ENCODE results near the gene FUCA1.
A peak's percentile ranks its signal among the peaks of the same experiment; 100 is the strongest.

The FUCA1 gene

DNA sequence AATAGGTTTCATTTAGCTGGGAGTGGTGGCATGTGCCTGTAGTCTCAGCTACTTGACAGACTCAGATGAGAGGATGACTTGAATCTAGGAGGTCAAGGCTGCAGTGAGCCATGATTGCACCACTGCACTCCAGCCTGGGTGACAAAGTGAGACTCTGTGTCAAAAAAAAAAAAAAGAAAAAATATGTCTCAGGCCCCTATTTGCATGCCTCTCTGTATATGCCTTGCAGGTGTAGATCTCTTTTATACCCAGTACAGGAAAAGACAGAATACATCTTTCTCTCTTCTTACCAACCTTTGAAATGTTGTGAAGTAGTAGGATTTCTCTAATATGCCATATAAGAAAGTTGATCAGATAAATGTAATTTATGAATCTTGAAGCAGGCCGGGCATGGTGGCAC, 38.6 kb upstream of the FUCA1 start:
- ATAC-seq, result no peak
- no peak for TF ChIP-seq ESRRG (CRISPR knock-in tag; IDR thresholded peaks at IDR 0.05)
- TF ChIP-seq GLIS3 (CRISPR knock-in tag; IDR thresholded peaks at IDR 0.05), result no peak
- TF ChIP-seq, protein P1, sequence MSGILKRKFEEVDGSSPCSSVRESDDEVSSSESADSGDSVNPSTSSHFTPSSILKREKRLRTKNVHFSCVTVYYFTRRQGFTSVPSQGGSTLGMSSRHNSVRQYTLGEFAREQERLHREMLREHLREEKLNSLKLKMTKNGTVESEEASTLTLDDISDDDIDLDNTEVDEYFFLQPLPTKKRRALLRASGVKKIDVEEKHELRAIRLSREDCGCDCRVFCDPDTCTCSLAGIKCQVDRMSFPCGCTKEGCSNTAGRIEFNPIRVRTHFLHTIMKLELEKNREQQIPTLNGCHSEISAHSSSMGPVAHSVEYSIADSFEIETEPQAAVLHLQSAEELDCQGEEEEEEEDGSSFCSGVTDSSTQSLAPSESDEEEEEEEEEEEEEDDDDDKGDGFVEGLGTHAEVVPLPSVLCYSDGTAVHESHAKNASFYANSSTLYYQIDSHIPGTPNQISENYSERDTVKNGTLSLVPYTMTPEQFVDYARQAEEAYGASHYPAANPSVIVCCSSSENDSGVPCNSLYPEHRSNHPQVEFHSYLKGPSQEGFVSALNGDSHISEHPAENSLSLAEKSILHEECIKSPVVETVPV (CRISPR knock-in tag; IDR thresholded peaks at IDR 0.05), result no peak

DNA sequence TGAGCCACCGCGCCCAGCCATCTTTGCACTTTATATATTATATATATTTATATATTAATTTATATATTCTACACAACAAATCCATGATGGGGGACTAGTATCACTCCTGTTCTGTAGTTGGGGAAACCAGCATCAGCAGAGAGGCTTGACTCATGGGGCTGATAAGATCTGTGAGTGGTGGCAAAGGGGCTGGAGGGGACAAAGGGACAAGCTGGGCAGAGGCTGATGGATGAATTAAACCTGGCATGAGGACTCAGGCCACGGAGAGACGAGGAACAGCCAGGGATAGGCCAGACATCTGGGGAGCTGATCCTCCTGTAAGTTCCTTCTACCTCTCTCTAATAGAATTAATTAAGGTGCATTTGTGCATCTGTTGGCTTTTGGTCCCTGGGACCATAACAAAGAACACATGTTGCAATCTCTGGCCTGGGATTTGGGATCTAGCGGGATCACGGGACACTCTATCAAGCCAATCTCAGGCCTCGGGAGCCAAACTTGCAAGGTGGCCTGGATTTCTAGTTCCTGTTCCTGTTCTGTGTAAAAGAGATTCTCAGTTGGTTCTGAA, 37.5 kb upstream of the FUCA1 start:
- no peak for ATAC-seq
- TF ChIP-seq ZFP3 (CRISPR knock-in tag; IDR thresholded peaks at IDR 0.05), result no peak
- peak; percentile 72; the same call in 1 of the 2 replicates for TF ChIP-seq TCF4 (CRISPR knock-in tag; IDR thresholded peaks at IDR 0.05; ENCODE audit: borderline replicate concordance)

DNA sequence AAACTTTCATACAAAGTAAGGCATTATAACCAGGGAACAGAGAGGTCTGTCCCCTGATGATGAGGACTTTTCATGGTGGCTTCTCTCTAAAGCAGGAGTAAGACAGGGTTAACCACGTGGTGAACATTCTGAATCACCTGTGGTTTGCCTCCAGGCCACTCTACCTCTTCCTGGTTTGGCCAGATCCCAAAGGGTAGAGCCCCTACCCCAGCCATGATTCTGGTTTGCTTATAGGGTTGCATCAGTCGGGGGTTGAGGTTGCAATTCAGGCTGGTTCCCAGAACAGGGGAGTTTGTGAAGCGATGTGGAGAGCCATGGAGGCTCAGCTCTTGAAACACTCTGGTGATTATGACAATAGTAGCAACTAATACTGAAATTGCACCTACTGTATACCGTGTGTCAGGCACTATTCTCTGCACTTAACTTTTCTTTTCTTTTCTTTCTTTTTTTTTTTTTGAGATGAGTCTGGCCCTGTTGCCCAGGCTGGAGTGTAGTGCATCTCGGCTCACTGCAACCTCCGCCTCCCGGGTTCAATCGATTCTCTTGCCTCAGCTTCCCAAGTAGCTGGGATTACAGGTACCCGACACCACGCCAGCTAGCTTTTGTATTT, 36.8 kb upstream of the FUCA1 start:
- no peak for TF ChIP-seq GLIS3 (CRISPR knock-in tag; IDR thresholded peaks at IDR 0.05)
- no peak for TF ChIP-seq PPARA (CRISPR knock-in tag; IDR thresholded peaks at IDR 0.05; ENCODE audit: borderline replicate concordance)
- TF ChIP-seq ZNF8 (CRISPR knock-in tag; IDR thresholded peaks at IDR 0.05), result no peak
- TF ChIP-seq, protein P2, sequence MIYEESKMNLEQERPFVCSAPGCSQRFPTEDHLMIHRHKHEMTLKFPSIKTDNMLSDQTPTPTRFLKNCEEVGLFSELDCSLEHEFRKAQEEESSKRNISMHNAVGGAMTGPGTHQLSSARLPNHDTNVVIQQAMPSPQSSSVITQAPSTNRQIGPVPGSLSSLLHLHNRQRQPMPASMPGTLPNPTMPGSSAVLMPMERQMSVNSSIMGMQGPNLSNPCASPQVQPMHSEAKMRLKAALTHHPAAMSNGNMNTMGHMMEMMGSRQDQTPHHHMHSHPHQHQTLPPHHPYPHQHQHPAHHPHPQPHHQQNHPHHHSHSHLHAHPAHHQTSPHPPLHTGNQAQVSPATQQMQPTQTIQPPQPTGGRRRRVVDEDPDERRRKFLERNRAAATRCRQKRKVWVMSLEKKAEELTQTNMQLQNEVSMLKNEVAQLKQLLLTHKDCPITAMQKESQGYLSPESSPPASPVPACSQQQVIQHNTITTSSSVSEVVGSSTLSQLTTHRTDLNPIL (CRISPR knock-in tag; IDR thresholded peaks at IDR 0.05; ENCODE audit: low read depth), result no peak
- no peak for TF ChIP-seq ZC3H10 (CRISPR knock-in tag; IDR thresholded peaks at IDR 0.05)
- TF ChIP-seq ZFP30 (CRISPR knock-in tag; IDR thresholded peaks at IDR 0.05), result no peak
- no peak for TF ChIP-seq RARB (CRISPR knock-in tag; IDR thresholded peaks at IDR 0.05)
- TF ChIP-seq, protein P3, sequence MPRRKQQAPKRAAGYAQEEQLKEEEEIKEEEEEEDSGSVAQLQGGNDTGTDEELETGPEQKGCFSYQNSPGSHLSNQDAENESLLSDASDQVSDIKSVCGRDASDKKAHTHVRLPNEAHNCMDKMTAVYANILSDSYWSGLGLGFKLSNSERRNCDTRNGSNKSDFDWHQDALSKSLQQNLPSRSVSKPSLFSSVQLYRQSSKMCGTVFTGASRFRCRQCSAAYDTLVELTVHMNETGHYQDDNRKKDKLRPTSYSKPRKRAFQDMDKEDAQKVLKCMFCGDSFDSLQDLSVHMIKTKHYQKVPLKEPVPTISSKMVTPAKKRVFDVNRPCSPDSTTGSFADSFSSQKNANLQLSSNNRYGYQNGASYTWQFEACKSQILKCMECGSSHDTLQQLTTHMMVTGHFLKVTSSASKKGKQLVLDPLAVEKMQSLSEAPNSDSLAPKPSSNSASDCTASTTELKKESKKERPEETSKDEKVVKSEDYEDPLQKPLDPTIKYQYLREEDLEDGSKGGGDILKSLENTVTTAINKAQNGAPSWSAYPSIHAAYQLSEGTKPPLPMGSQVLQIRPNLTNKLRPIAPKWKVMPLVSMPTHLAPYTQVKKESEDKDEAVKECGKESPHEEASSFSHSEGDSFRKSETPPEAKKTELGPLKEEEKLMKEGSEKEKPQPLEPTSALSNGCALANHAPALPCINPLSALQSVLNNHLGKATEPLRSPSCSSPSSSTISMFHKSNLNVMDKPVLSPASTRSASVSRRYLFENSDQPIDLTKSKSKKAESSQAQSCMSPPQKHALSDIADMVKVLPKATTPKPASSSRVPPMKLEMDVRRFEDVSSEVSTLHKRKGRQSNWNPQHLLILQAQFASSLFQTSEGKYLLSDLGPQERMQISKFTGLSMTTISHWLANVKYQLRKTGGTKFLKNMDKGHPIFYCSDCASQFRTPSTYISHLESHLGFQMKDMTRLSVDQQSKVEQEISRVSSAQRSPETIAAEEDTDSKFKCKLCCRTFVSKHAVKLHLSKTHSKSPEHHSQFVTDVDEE (CRISPR knock-in tag; IDR thresholded peaks at IDR 0.05), result no peak
- no peak for TF ChIP-seq ZFP3 (CRISPR knock-in tag; IDR thresholded peaks at IDR 0.05)
- TF ChIP-seq, protein P4, sequence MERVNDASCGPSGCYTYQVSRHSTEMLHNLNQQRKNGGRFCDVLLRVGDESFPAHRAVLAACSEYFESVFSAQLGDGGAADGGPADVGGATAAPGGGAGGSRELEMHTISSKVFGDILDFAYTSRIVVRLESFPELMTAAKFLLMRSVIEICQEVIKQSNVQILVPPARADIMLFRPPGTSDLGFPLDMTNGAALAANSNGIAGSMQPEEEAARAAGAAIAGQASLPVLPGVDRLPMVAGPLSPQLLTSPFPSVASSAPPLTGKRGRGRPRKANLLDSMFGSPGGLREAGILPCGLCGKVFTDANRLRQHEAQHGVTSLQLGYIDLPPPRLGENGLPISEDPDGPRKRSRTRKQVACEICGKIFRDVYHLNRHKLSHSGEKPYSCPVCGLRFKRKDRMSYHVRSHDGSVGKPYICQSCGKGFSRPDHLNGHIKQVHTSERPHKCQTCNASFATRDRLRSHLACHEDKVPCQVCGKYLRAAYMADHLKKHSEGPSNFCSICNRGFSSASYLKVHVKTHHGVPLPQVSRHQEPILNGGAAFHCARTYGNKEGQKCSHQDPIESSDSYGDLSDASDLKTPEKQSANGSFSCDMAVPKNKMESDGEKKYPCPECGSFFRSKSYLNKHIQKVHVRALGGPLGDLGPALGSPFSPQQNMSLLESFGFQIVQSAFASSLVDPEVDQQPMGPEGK (CRISPR knock-in tag; IDR thresholded peaks at IDR 0.05; ENCODE audit: borderline replicate concordance), result no peak
- no peak for ATAC-seq

DNA sequence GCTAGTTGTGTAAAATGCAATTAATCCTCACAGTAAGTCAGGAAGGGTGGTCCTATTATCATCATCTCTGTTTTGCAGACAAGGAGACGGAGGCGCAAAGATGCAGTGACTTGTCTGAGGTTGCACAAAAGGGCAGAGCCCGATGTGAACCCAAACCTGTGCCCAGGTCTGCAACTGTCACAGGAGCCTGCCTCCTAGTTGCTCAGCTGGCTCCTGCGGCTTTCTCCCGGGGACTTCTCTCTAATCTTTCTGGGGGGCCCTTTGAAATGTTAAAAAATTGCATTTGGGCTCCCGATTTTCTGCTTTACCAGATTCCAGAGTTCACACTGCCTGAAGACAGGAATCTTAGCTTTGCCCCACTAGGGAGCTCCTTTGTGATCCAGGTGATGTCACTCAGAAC, 35.7 kb upstream of the FUCA1 start:
- TF ChIP-seq, protein P3 (CRISPR knock-in tag; IDR thresholded peaks at IDR 0.05), result no peak
- no peak for TF ChIP-seq ZFP3 (CRISPR knock-in tag; IDR thresholded peaks at IDR 0.05)
- no peak for TF ChIP-seq ZNF8 (CRISPR knock-in tag; IDR thresholded peaks at IDR 0.05)
- TF ChIP-seq, protein P5, sequence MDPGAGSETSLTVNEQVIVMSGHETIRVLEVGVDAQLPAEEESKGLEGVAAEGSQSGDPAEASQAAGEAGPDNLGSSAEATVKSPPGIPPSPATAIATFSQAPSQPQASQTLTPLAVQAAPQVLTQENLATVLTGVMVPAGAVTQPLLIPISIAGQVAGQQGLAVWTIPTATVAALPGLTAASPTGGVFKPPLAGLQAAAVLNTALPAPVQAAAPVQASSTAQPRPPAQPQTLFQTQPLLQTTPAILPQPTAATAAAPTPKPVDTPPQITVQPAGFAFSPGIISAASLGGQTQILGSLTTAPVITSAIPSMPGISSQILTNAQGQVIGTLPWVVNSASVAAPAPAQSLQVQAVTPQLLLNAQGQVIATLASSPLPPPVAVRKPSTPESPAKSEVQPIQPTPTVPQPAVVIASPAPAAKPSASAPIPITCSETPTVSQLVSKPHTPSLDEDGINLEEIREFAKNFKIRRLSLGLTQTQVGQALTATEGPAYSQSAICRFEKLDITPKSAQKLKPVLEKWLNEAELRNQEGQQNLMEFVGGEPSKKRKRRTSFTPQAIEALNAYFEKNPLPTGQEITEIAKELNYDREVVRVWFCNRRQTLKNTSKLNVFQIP (CRISPR knock-in tag; IDR thresholded peaks at IDR 0.05; ENCODE audit: borderline replicate concordance, low read depth), result no peak
- TF ChIP-seq PPARA (CRISPR knock-in tag; IDR thresholded peaks at IDR 0.05; ENCODE audit: borderline replicate concordance), result no peak
- no peak for TF ChIP-seq CSDC2 (CRISPR knock-in tag; IDR thresholded peaks at IDR 0.05)
- no peak for TF ChIP-seq ARNTL (CRISPR knock-in tag; IDR thresholded peaks at IDR 0.05; ENCODE audit: borderline replicate concordance, low read depth)
- TF ChIP-seq TOX (CRISPR knock-in tag; IDR thresholded peaks at IDR 0.05; ENCODE audit: borderline replicate concordance), result no peak
- TF ChIP-seq, protein P2 (CRISPR knock-in tag; IDR thresholded peaks at IDR 0.05; ENCODE audit: low read depth), result no peak
- TF ChIP-seq GLIS3 (CRISPR knock-in tag; IDR thresholded peaks at IDR 0.05), result no peak
- TF ChIP-seq, protein P4 (CRISPR knock-in tag; IDR thresholded peaks at IDR 0.05; ENCODE audit: borderline replicate concordance), result no peak
- TF ChIP-seq SNAI2 (CRISPR knock-in tag; IDR thresholded peaks at IDR 0.05), result no peak
- TF ChIP-seq OSR1 (CRISPR knock-in tag; IDR thresholded peaks at IDR 0.05), result no peak
- ATAC-seq, result no peak
